Ovary (tissue), 9 donors: ENCODE results near the gene MAGI1. TPM values are rescaled to one million over a fixed set of nuclear protein-coding genes. Genes with fewer than 3 reads are reported as not detected.

Source experiments
- DNase-seq, 5 donors: peaks; one replicate each; pipeline ENCODE4 v3.0.0-alpha.2; 2019 to 2020
- H3K27ac ChIP-seq, 2 donors: fragments of 200-600 bp; one replicate each; pipeline versions ENCODE4 v1.5.1 to v1.8.0; 2019 to 2022
- H3K27me3 ChIP-seq: fragments of 200-600 bp; one replicate; pipeline ENCODE4 v1.8.0; 2022
- H3K36me3 ChIP-seq: fragments of 200-600 bp; sonication (generic); one replicate; pipeline ENCODE4 v1.5.1; 2019
- H3K4me1 ChIP-seq: one replicate; pipeline ENCODE4 v1.8.1; 2013; ENCODE audit warnings: mild to moderate bottlenecking, moderate library complexity; ENCODE audit not compliant: insufficient read depth
- H3K4me3 ChIP-seq: fragments of 200-600 bp; sonication (generic); one replicate; pipeline ENCODE4 v1.5.1; 2017
- H3K9me3 ChIP-seq, 2 donors: fragments of 200-600 bp in 1 of 2; sonication (generic) in 1 of 2; one replicate each; pipeline versions ENCODE4 v1.5.1 to v1.8.1; 2013 to 2019; ENCODE audit warnings: mild to moderate bottlenecking in 1 of 2, moderate library complexity in 1 of 2
- CTCF ChIP-seq, 3 donors: fragments of 450-650 bp in 2 of 3; fragments of 200-600 bp in 1 of 3; IDR thresholded peaks; one replicate each; pipeline versions ENCODE4 v1.5.1 to v1.8.0; 2016 to 2022; ENCODE audit warnings: antibody characterized with exemption in 3 of 3, mild to moderate bottlenecking in 1 of 3
- EP300 ChIP-seq: sonication (generic); formaldehyde crosslinking; IDR thresholded peaks from one replicate; pipeline ENCODE4 v1.6.1; 2017; ENCODE audit warnings: antibody characterized with exemption
- POLR2A ChIP-seq: fragments of 450-650 bp; IDR thresholded peaks from one replicate; pipeline ENCODE4 v1.6.1; 2017; ENCODE audit warnings: antibody characterized with exemption, mild to moderate bottlenecking, moderate library complexity
- WGBS, 3 donors: extraction: QIAGEN DNeasy Blood & Tissue Kit in 1 of 3; methylation state at CpG; one replicate each; pipeline versions ENCODE4 v1.1.5 to v1.1.7; 2013 to 2017; 5-methylcytosine and 5-hydroxymethylcytosine counted together
- intact Hi-C, 4 donors: fragments of 100-400 bp; cut with DNase I; formaldehyde crosslinking; loops; one replicate each; pipeline versions ENCODE4 v1.11.0 to v1.15.1; 2022 to 2023
- polyA plus RNA-seq, 2 donors: library from polyadenylated mRNA; stranded (reverse); fragments of 200-250 nt in 1 of 2; fragments of 350-450 nt in 1 of 2; fragmentation: Illumina TruSeq in 1 of 2; extraction: RNeasy Lipid Tissue Mini Kit (QIAGEN cat#74804) in 1 of 2; gene quantifications; one replicate each; pipeline ENCODE4 v1.2.3, GENCODE V29; 2013 to 2014
- total RNA-seq, 7 donors: library from RNA; depleted of rRNA in 2 of 7; stranded (reverse); fragments of >200 nt in 2 of 7; fragmentation: NEBNext Ultra II Directional in 3 of 7; extraction: Animal tissue kit (Norgen Biotek cat#: 25700) in 3 of 7; gene quantifications; one replicate each; pipeline versions ENCODE4 v1.1.0 to v1.2.4, GENCODE V29; 2016 to 2023
- donor health status: DM: no; HTN: no; CAD: no; lungs with moderate emphysema.
- donor health status: DM: no; HTN: no; CAD: no.
- donor health status: Bipolar disorder and iron deficiency.
- donor health status: DM: yes; HTN: yes; CAD: no.
- donor health status: DM: no; HTN: no; CAD: no.
- donor health status: DM: yes; HTN: yes; CAD: no.

The MAGI1 gene
- total and polyA plus RNA-seq, 9 donors: 5.5 to 35.7 (median 8.7) TPM

- H3K9me3 ChIP-seq: no peaks in the 10 kb centered on the region
- DNase-seq: no peak
- no peaks in the 10 kb centered on the region for H3K27me3 ChIP-seq
- no peak for TF ChIP-seq CTCF (IDR thresholded peaks at IDR 0.05)
- no peak for TF ChIP-seq EP300
- TF ChIP-seq POLR2A: no peak
- H3K4me1 ChIP-seq: peaks cover 2% of the 10 kb centered on the region
- no peak overlapping the region for H3K27ac ChIP-seq
- H3K4me3 ChIP-seq: no peak overlapping the region
- no peaks in the 10 kb centered on the region for H3K36me3 ChIP-seq
- intact Hi-C loops: no loop called here
- WGBS, 3 donors: 90 to 97% (median 95%) methylated on average over 1 of the region's 1 CpG
These were observed 159.3 kb downstream of the MAGI1 start for GRCh38 chr3:65879372-65879771.

GRCh38 chr3:65878831-65879230 lies 159.9 kb downstream of the MAGI1 start:
- intact Hi-C loops: no loop called here
- Histone ChIP-seq H3K4me3 (no peak overlapping the region), H3K27ac (no peak overlapping the region), H3K36me3 (no peaks in the 10 kb centered on the region), H3K27me3 (no peaks in the 10 kb centered on the region), H3K4me1 (no peaks in the 10 kb centered on the region), H3K9me3 (no peaks in the 10 kb centered on the region)
- WGBS, 3 donors: 87 to 88% (median 88%) methylated on average over 6 of the region's 6 CpGs
- no peak for DNase-seq
- TF ChIP-seq CTCF (IDR thresholded peaks at IDR 0.05) (no peak), POLR2A (no peak), EP300 (no peak)

GRCh38 chr3:65877160-65877559 lies 161.6 kb downstream of the MAGI1 start:
- WGBS, 3 donors: 83 to 92% (median 91%) methylated on average over 2 of the region's 2 CpGs
- Histone ChIP-seq H3K9me3 (no peaks in the 10 kb centered on the region), H3K4me3 (no peak overlapping the region), H3K36me3 (no peaks in the 10 kb centered on the region), H3K27ac (no peak overlapping the region), H3K4me1 (no peaks in the 10 kb centered on the region), H3K27me3 (no peaks in the 10 kb centered on the region)
- no peak for DNase-seq
- TF ChIP-seq POLR2A: no peak
- no peak for TF ChIP-seq EP300
- no peak for TF ChIP-seq CTCF (IDR thresholded peaks at IDR 0.05)
- intact Hi-C loops: no loop called here

GRCh38 chr3:65876028-65876420 lies 162.7 kb downstream of the MAGI1 start:
- H3K4me3 ChIP-seq: no peak overlapping the region
- H3K4me1 ChIP-seq: peaks cover 2% of the 10 kb centered on the region
- H3K27ac ChIP-seq: no peak overlapping the region
- H3K36me3 ChIP-seq: no peaks in the 10 kb centered on the region
- intact Hi-C loops: no loop called here
- H3K9me3 ChIP-seq: no peaks in the 10 kb centered on the region
- TF ChIP-seq CTCF (IDR thresholded peaks at IDR 0.05) (no peak), EP300 (no peak), POLR2A (no peak)
- WGBS, 3 donors: 90 to 92% (median 91%) methylated on average over 3 of the region's 3 CpGs
- no peaks in the 10 kb centered on the region for H3K27me3 ChIP-seq
- DNase-seq: no peak
